ENCODE results near the gene CNTN1. TPM values are rescaled to one million over a fixed set of nuclear protein-coding genes. Genes with fewer than 3 reads are reported as not detected.

The CNTN1 gene
- total RNA-seq, 1 experiment from 2014 or later, result not detected

DNA sequence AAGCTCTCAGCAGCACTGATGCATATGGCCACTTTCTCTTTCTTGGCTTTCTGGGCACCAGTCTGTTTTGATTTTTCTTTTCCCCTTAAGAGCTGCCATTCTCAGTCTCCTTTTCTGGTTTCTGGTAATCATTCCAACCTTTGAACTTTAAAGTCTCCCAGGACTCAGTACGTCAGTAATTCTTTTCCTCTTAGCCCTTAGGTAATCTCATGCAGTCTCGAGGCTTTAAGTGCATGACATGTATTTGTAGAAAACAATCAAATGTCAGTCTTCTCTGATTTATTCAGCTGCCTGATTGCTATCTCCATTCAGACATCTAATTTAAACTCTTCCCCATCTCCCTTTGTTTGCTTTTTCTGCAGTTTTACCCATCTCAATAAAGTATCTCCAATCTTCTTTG, 356.8 kb downstream of the CNTN1 start:
- TF ChIP-seq, protein P1, sequence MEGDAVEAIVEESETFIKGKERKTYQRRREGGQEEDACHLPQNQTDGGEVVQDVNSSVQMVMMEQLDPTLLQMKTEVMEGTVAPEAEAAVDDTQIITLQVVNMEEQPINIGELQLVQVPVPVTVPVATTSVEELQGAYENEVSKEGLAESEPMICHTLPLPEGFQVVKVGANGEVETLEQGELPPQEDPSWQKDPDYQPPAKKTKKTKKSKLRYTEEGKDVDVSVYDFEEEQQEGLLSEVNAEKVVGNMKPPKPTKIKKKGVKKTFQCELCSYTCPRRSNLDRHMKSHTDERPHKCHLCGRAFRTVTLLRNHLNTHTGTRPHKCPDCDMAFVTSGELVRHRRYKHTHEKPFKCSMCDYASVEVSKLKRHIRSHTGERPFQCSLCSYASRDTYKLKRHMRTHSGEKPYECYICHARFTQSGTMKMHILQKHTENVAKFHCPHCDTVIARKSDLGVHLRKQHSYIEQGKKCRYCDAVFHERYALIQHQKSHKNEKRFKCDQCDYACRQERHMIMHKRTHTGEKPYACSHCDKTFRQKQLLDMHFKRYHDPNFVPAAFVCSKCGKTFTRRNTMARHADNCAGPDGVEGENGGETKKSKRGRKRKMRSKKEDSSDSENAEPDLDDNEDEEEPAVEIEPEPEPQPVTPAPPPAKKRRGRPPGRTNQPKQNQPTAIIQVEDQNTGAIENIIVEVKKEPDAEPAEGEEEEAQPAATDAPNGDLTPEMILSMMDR (IDR thresholded peaks at IDR 0.05; ENCODE audit: unreplicated experiment), result no peak
- BruUV-seq (replicated peaks), result no TSS peak
- Mint-ChIP-seq H3K9me3 (ENCODE audit: unreplicated experiment) (no peaks in the 10 kb centered on the region), H3K36me3 (ENCODE audit: insufficient read depth, unreplicated experiment) (no peaks in the 10 kb centered on the region), H3K4me3 (ENCODE audit: unreplicated experiment) (no peak overlapping the region), H3K27ac (ENCODE audit: low read depth, unreplicated experiment) (no peak overlapping the region), H3K4me1 (ENCODE audit: insufficient read depth, unreplicated experiment) (no peaks in the 10 kb centered on the region), H3K27me3 (ENCODE audit: insufficient read depth, unreplicated experiment) (no peaks in the 10 kb centered on the region)
- POLR2A ChIA-PET, result no interaction called here
- CTCF ChIA-PET, result interaction anchor here (0.6 kb wide), 1 partner anchor 1524 kb away, joined by 3 read pairs; no protein-coding TSS in a partner anchor
- DNase-seq (ENCODE audit: unreplicated experiment), result no peak
- intact Hi-C loops (cut with micrococcal nuclease), result no loop called here

- TF ChIP-seq, protein P1 (IDR thresholded peaks at IDR 0.05; ENCODE audit: unreplicated experiment), result no peak
- intact Hi-C loops (cut with micrococcal nuclease), result no loop called here
- Mint-ChIP-seq H3K27me3 (ENCODE audit: insufficient read depth, unreplicated experiment) (peaks cover 16% of the 10 kb centered on the region), H3K9me3 (ENCODE audit: unreplicated experiment) (no peaks in the 10 kb centered on the region), H3K27ac (ENCODE audit: low read depth, unreplicated experiment) (no peak overlapping the region), H3K36me3 (ENCODE audit: insufficient read depth, unreplicated experiment) (no peaks in the 10 kb centered on the region), H3K4me1 (ENCODE audit: insufficient read depth, unreplicated experiment) (no peaks in the 10 kb centered on the region), H3K4me3 (ENCODE audit: unreplicated experiment) (no peak overlapping the region)
- no peak for DNase-seq (ENCODE audit: unreplicated experiment)
- ChIA-PET CTCF (no interaction called here), POLR2A (no interaction called here)
- no TSS peak for BruUV-seq (replicated peaks)
Measured at GRCh38 chr12:41051954-41052353, 359.7 kb downstream of the CNTN1 start.

DNA sequence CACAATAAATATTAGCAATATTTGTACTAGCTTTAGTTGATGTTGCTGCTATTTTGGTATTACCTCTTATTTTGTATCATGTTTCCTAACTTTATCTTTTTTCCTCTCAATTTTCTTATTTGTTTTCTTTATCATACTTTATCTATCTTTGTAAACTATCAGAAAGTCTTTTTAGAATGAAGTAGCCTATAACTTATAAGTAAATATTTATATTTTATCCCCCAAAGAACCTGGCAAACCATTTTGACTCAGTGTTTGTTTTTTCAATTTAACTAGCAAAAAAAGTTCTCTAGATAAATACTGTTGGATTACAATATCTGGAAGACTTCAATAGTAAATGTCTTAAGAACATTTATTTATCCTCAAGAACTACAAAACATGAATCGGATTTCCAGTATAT, 360.2 kb downstream of the CNTN1 start:
- no peak overlapping the region for H3K27ac Mint-ChIP-seq (ENCODE audit: low read depth, unreplicated experiment)

DNA sequence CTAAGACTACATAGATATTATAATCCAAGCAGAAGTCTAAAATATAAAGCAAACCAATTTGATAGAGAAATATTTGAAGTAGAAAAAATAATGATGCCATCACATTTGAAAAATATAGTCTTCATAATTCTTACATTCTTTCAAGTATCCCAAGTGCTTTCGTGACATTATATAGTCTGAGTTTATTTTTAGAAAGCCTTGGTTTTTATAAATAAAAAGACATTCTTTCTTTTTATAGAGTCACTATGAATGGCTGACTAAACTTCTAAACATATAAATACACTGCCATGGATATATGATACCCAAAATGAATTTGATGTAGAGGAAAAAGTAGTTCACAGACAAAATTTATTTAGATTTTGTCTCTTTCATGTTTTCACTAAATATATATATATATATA, 360.8 kb downstream of the CNTN1 start:
- ChIA-PET CTCF (no interaction called here), POLR2A (no interaction called here)
- TF ChIP-seq, protein P1 (IDR thresholded peaks at IDR 0.05; ENCODE audit: unreplicated experiment), result no peak

More for the DNA sequence above, 360.2 kb downstream of the CNTN1 start:
- Mint-ChIP-seq H3K9me3 (ENCODE audit: unreplicated experiment) (no peaks in the 10 kb centered on the region), H3K4me3 (ENCODE audit: unreplicated experiment) (no peak overlapping the region), H3K27me3 (ENCODE audit: insufficient read depth, unreplicated experiment) (peaks cover 21% of the 10 kb centered on the region), H3K4me1 (ENCODE audit: insufficient read depth, unreplicated experiment) (no peaks in the 10 kb centered on the region), H3K36me3 (ENCODE audit: insufficient read depth, unreplicated experiment) (no peaks in the 10 kb centered on the region)
- intact Hi-C loops (cut with micrococcal nuclease), result no loop called here
- BruUV-seq (replicated peaks), result no TSS peak
- TF ChIP-seq, protein P1 (IDR thresholded peaks at IDR 0.05; ENCODE audit: unreplicated experiment), result no peak
- ChIA-PET CTCF (no interaction called here), POLR2A (no interaction called here)
- no peak for DNase-seq (ENCODE audit: unreplicated experiment)

More for the DNA sequence above, 360.8 kb downstream of the CNTN1 start:
- H3K27me3 Mint-ChIP-seq (ENCODE audit: insufficient read depth, unreplicated experiment), result peaks cover 27% of the 10 kb centered on the region
- BruUV-seq (replicated peaks), result no TSS peak
- no peak for DNase-seq (ENCODE audit: unreplicated experiment)
- H3K4me3 Mint-ChIP-seq (ENCODE audit: unreplicated experiment), result no peak overlapping the region
- intact Hi-C loops (cut with micrococcal nuclease), result no loop called here
- no peak overlapping the region for H3K27ac Mint-ChIP-seq (ENCODE audit: low read depth, unreplicated experiment)
- no peaks in the 10 kb centered on the region for H3K9me3 Mint-ChIP-seq (ENCODE audit: unreplicated experiment)
- no peaks in the 10 kb centered on the region for H3K36me3 Mint-ChIP-seq (ENCODE audit: insufficient read depth, unreplicated experiment)
- no peaks in the 10 kb centered on the region for H3K4me1 Mint-ChIP-seq (ENCODE audit: insufficient read depth, unreplicated experiment)
